SK-N-SH treated with all-trans-retinoic acid at 6 μM for 48 hours (cell line): Measurements from ENCODE around the gene PGM5.
"Not testable (repeated sequence)": the region's sequence is repeated elsewhere in the genome, so short reads cannot be mapped to it uniquely, and the experiment has no call there.

Experiments
- ARNTL ChIP-seq: fragments of 450-650 bp; formaldehyde crosslinking; IDR thresholded peaks from 2 replicates; pipeline ENCODE4 v1.5.0; 2020; ENCODE audit warnings: low read depth, mild to moderate bottlenecking, moderate library complexity, borderline replicate concordance
- BACH2 ChIP-seq: fragments of 250-450 bp; sonication (Bioruptor Pico); IDR thresholded peaks from 2 replicates; pipeline ENCODE4 v1.9.0; 2021; ENCODE audit warnings: mild to moderate bottlenecking, borderline replicate concordance
- GLIS3 ChIP-seq: fragments of 250-450 bp; sonication (Bioruptor Pico); IDR thresholded peaks from 2 replicates; pipeline ENCODE4 v1.5.0; 2020; ENCODE audit warnings: mild to moderate bottlenecking, moderate library complexity
- PPARA ChIP-seq: fragments of 250-450 bp; sonication (Bioruptor Pico); IDR thresholded peaks from 2 replicates; pipeline ENCODE4 v1.5.0; 2020; ENCODE audit warnings: mild to moderate bottlenecking, borderline replicate concordance
- SNAI2 ChIP-seq: fragments of 250-450 bp; sonication (Bioruptor Pico); IDR thresholded peaks from 2 replicates; pipeline ENCODE4 v1.5.0; 2020; ENCODE audit warnings: mild to moderate bottlenecking, moderate library complexity
- TCF4 ChIP-seq: fragments of 250-450 bp; sonication (Bioruptor Pico); IDR thresholded peaks from 2 replicates; pipeline ENCODE4 v1.8.0; 2021; ENCODE audit warnings: mild to moderate bottlenecking, moderate library complexity, borderline replicate concordance
- ZC3H10 ChIP-seq: fragments of 250-450 bp; sonication (Bioruptor Pico); IDR thresholded peaks from 2 replicates; pipeline ENCODE4 v1.5.1; 2021; ENCODE audit warnings: mild to moderate bottlenecking, moderate library complexity
- ZFP3 ChIP-seq: fragments of 250-450 bp; sonication (Bioruptor Pico); IDR thresholded peaks from 2 replicates; pipeline ENCODE4 v1.5.0; 2020; ENCODE audit warnings: mild to moderate bottlenecking, moderate library complexity
- ZNF70 ChIP-seq: fragments of 450-650 bp; formaldehyde crosslinking; IDR thresholded peaks from 2 replicates; pipeline ENCODE4 v1.5.0; 2020; ENCODE audit warnings: mild to moderate bottlenecking, moderate library complexity
- TF ChIP-seq, protein P1 (sequence below): fragments of 250-450 bp; sonication (Bioruptor Pico); IDR thresholded peaks from 2 replicates; pipeline ENCODE4 v1.8.0; 2020; ENCODE audit warnings: mild to moderate bottlenecking, moderate library complexity, borderline replicate concordance

DNA sequence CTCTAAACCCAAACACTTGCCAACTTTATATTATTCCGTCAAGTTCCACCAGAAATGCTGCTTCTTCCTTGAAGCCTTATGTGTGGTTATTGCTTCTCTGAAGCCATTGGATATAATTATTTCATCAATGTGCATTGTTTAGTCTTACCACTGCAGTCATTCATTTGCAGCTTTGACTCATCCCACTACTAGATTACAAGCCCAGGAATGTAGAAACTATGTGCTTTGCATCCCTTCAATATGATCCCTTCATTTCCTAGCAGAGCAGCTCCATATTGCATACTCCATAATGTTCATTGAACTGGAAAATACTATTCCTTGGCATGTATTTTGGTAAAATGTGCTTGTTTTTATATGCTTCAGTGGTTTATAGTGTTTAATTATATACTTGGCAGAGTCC lies 34.3 kb downstream of the PGM5 start:
- not testable (repeated sequence) for TF ChIP-seq SNAI2; BACH2 (CRISPR knock-in tag); ARNTL (CRISPR knock-in tag); GLIS3; ZC3H10 (CRISPR knock-in tag); TCF4; ZFP3 (CRISPR knock-in tag); ZNF70 (CRISPR knock-in tag); PPARA (CRISPR knock-in tag)
- TF ChIP-seq, protein P1, sequence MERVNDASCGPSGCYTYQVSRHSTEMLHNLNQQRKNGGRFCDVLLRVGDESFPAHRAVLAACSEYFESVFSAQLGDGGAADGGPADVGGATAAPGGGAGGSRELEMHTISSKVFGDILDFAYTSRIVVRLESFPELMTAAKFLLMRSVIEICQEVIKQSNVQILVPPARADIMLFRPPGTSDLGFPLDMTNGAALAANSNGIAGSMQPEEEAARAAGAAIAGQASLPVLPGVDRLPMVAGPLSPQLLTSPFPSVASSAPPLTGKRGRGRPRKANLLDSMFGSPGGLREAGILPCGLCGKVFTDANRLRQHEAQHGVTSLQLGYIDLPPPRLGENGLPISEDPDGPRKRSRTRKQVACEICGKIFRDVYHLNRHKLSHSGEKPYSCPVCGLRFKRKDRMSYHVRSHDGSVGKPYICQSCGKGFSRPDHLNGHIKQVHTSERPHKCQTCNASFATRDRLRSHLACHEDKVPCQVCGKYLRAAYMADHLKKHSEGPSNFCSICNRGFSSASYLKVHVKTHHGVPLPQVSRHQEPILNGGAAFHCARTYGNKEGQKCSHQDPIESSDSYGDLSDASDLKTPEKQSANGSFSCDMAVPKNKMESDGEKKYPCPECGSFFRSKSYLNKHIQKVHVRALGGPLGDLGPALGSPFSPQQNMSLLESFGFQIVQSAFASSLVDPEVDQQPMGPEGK (CRISPR knock-in tag): not testable (repeated sequence)
